ENCODE measurements around the gene SLC25A21.

Gene SLC25A21

DNA sequence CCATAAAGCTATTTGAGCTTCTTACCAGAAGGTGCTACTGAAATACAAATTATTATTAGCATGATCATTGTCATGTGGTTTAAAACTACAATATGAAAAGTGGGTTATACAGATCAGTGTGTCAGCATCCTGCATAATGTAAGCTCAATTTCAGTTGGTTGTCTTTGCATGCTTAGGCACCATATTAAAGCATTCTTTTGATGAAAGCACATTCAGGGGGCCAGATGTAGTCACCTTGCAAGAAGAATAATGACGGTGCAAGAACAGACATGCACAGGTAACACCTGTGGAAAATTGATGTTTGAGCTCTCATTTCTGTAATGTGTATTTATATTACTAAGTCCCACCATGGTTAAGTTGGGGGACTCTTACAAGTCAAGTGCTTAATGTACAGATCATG lies 386.9 kb downstream of the SLC25A21 start:
- H3K4me3 ChIP-seq (ENCODE audit: low read depth, low read length): no peak overlapping the region

DNA sequence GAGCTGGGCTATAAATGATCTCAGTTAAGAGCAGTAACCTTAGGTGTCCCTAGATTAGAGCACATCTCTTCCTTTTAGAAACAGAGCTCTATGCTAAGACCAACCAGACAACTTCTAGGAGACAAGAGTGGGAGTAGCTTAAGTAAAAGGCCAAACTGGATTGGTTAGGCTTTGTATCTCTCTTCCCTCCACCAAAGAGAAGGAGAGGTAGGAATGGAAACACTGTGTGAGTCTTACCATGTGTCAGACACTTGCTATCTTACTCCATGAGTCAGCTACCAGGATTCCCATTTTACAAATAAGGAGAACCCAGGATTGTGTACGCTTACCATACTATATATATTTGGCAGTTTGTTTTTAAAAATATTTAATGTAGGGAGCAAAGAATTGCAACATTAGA lies 387.9 kb downstream of the SLC25A21 start:
- no peak overlapping the region for H3K4me3 ChIP-seq (ENCODE audit: low read depth, low read length)

DNA sequence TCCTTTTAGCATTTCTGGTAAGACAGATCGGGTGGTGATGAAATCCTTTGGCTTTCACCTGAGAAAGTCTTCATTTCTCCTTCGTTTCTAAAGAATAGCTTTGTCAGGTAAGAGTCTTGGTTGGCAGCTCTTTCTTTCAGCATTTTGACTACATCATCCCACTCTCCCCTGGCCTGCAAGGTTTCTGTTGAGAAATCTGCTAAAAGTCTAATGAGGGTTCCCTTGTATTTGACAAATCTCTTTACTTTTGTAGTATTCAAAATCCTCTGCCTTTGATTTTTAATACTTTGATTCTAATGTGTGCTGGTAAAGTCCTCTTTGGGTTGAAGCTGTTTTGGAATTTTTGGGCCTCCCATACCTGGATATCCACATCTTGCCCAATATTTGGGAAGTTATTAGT lies 390.5 kb downstream of the SLC25A21 start:
- H3K4me3 ChIP-seq (ENCODE audit: low read depth, low read length): no peak overlapping the region

DNA sequence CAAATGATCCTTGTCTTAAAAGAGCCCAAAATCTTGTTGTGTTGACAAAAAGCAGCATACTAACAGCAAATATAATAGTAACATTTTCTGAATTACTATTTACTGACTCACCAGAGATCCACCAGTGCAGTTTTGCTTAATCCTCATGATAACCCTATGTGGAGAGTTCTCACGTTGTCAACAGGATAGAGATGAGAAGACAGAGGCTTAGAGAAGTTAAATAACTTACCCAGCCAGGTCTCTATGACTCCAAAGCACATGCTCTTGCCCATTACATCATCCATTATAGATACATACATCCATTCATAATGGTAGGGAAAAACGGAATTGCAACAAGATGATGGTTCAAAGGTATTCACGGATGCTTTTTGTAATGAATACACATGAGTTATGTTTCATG lies 398.8 kb downstream of the SLC25A21 start:
- no peak overlapping the region for H3K4me3 ChIP-seq (ENCODE audit: low read depth, low read length)

DNA sequence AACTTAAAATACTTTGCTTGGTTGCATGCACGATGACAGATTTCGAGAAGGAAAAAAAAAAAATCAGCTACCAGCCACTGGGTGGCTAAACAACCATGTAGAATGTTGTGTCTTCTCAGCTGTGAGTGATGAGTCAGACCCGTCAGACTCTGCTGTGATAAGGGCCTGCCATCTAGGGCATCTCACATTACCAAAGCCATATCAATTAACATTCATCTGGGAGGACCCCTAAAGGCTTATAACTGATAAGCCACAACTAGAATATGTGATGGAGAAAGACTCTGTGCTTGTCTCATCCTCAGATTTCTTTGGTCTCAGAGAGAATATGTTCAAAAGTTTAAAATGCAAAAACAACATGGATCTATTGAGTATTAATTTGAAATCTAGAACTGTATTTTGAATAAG lies 399.3 kb downstream of the SLC25A21 start:
- no peak overlapping the region for H3K4me3 ChIP-seq (ENCODE audit: low read depth, low read length)

DNA sequence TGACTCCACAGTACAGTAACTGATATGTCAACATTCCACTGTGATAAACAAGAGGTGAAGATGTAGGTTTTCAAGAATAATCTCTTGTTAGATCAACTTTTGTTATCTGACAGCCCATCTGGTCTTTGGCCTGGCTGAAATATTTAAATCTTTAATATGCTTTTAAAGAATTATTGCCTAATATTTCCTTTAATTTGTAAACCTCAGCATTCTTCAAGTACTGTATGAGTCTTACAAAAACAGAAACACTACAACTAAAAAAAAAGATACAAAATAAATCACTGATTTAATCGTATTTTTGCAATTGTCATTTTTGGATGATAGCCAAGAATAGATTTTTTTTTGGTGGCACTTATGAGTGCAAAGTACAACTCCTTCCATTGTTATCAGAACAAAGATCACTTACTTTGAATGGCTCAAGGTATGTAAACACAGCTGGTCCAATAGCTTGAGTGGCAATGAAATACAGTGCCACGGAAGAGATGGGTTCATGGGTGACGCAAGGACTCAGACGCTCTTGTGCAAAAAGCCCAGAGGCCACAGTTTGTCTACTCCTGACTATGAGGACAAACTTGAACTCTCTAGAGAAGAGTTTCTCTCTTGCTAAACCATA lies 401.3 kb downstream of the SLC25A21 start:
- H3K4me3 ChIP-seq (ENCODE audit: low read depth, low read length): no peak overlapping the region

DNA sequence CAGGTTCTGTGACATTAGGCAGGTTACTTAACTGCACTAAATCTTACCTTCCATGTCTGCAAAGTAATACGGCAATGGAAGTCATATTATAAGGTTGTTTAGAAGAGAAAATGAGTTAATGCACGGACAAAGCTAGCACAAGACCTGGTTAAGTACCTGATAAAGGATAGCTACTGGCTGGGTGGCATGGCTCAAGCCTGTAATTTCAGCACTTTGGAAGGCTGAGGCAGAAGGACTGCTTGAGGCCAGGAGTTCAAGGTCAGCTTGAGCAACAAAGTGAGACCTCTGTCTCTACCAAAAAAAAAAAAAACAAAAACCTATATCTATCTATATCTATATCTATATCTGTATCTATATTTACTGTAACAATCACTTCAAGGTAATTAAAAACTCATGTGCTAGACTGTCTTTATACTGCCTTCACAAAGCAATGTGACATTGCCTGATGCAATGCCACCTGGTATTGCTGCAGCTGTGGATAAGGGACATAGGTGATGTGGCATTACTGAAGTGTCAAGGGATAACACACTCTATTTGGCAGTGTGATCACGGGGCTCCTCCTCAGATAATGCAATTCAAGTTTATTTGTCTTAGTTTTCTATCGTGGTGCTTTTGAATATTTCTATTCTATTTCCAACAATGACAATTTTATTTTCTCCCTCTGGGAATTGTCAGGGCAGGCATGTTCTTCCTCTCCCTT lies 403.6 kb downstream of the SLC25A21 start:
- no peak overlapping the region for H3K4me3 ChIP-seq (ENCODE audit: low read depth, low read length)

DNA sequence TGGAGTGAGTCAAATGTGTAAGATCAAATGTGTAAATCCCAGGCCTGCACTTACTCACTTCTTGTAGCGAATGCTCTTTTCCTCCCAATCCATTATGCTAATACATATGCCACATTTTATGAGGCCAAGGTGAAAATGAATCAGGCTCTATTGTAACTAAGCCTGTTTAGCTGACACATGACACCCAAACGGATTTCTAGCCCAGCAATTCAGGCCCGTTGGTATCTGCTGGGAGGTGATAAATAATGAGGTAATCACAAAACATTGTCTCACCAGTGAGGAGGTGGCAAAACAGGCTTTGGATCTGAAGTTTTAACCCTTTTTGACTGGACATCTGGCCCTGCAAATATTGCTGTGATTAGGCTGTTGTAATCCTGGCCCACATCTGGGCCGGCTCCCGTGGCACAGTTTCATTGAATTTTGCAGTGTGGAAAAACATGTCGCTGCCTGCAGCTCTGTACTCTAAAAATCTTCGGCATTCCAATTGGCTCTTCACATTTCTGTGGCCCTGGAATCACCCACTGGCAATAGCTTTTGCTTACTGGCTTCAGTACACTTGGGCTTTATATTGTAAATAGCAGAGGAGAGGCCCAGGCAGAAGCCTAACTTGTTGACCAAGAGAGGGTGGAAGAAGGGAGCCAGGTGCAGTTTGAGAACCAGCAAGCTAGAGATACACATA lies 404.7 kb downstream of the SLC25A21 start:
- H3K4me3 ChIP-seq (ENCODE audit: low read depth, low read length): no peak overlapping the region

DNA sequence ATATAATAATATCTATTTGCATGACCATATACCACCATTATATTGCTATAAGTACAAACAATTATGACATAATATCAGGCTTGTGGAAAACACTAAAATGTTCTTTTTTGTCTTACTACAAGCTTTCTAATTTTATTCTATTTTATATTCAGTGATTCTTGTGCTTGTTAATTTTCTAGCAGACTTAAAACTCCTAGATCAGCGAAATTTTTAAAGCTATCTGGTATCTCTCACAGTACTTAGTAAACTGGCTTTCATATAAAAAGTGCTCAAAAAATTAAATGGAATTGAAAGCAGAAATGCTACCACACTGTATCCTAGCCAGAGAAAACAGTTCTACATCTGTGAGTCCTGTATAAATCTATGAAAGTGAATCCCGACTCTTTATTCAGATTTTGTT lies 405.4 kb downstream of the SLC25A21 start:
- no peak overlapping the region for H3K4me3 ChIP-seq (ENCODE audit: low read depth, low read length)

DNA sequence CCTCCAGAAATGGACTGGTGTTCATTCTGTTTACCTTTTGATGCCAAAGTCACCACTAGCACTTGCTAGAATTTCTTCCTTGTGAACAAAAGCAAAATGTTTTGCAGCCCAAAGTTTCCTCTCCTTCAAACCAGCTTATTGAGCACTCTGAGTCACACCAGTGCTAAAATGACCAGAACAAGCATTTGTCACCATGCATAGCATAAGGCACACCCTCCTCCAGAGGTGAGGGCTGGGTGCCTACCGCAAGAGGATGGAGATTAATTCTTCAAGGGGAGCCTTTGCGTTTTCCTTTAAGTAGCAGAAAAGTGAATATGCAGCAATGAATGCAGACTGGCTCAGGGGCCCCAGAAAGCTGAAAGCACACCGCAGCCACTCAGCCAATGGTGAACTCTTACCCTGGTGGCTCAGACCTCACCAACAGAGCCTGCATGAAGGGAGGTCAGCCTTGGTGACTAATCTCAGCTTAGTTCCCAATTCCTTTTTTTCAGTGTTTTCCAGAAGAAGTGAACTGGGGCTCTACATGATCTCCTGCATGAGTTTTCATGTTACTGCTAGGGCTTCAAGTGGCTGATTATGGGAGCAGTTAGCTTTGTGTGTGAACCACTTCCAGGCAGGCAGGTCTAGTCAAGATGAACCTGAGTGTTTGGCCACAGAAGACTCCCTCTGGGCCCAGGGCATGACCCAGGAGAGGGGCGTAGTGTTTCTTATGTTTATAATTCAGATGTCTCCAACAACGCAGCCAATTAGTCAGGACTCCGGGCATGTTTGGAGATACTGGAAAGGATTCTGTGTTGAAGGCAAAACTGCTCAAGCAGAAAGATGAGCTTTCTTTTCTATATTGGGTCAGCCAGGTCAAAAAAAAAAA lies 414.4 kb downstream of the SLC25A21 start:
- no peak overlapping the region for H3K4me3 ChIP-seq (ENCODE audit: low read depth, low read length)

DNA sequence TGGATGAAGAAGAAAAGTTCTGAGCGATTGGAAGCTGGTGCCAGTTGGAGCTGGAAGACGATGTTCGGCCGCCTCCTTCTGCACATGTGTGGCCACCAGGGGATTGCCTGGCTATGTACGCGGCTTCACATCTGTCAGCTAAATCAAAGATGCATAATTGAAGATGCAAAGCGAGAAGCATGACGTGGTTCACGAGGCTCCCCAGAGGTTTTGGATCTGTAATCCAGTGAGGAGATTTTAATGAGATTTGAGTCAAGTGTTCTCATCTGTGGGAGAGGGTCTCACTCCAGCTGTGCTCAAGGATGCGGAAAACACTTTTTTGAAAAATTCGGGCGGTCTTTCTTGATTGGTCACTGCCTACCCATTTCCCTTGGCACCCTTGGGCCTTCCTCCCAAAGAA lies 416.2 kb downstream of the SLC25A21 start:
- no peak overlapping the region for H3K4me3 ChIP-seq (ENCODE audit: low read depth, low read length)

DNA sequence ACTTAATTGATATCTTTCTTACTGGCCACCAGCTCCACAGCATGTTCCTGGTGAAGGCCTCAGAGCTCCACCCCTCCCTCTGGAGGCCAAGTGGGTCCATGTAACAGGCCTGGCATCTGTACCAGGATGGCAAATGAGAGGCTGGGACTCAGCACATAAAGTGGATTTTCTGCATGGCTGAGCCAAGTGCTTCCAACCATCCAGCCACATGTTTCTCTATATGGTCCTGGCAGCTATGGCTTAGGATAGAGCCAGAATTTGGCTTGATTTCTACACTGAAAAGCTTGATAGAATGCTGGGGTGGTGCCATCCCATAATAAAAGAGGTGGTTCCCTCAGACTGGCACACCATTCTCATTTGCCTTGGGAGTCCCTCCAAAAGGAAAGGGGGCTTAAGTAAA lies 416.6 kb downstream of the SLC25A21 start:
- no peak overlapping the region for H3K4me3 ChIP-seq (ENCODE audit: low read depth, low read length)

DNA sequence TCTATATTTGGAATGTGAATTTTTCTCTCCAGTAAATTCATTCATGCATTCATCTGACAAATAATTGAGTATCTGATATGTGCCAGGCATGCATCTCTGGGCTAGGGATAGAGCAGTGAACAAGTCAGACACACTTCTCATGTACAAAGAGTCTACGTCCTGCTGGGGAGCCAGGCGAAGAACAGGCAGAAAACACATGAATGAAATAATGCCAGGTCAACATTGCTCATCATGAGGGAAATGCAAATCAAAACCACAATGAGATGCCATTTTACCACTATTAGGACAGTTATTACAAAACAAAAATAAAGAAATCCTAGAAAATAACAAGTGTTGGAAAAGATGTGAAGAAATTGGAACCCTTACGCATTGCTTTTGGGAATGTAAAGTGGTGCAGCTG lies 420.5 kb downstream of the SLC25A21 start:
- H3K4me3 ChIP-seq (ENCODE audit: low read depth, low read length): no peak overlapping the region

DNA sequence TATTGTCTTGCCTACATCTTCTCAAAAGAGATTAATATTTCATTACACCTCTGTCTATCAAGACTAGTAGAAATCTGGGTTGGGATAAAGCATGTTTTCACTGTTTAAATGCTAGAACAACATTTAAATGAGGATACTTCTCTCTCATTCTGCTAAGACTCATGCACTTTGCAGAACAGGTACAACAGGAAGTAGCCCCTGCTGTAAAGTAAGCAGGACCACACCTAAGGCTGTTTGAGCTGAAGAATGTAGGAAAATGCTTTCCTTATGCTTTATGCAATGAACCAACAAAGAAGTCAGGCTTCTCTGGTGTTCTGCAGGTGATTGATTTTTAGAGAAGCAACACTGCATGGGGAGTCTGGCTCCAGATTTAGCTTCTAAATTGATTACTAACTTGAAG lies 421.3 kb downstream of the SLC25A21 start:
- H3K4me3 ChIP-seq (ENCODE audit: low read depth, low read length): no peak overlapping the region

DNA sequence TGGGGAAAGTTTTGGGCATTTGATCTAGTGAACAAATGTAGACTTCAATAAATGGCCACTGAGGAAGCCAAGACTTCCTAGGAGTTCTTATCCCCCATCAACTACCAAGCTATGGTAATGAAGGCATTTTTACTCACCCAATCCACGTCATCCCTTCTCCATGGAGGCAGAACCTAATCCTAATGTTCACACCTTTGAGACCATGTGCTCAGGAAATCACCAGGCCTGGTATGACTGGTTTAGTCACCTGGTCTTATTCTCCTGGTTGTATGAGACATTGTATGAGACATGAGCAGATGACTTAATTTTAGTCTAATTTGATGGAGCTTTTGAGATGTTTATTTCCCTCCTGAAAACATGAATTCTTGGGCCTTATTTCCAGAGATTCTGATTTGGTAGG lies 422.2 kb downstream of the SLC25A21 start:
- H3K4me3 ChIP-seq (ENCODE audit: low read depth, low read length): no peak overlapping the region

DNA sequence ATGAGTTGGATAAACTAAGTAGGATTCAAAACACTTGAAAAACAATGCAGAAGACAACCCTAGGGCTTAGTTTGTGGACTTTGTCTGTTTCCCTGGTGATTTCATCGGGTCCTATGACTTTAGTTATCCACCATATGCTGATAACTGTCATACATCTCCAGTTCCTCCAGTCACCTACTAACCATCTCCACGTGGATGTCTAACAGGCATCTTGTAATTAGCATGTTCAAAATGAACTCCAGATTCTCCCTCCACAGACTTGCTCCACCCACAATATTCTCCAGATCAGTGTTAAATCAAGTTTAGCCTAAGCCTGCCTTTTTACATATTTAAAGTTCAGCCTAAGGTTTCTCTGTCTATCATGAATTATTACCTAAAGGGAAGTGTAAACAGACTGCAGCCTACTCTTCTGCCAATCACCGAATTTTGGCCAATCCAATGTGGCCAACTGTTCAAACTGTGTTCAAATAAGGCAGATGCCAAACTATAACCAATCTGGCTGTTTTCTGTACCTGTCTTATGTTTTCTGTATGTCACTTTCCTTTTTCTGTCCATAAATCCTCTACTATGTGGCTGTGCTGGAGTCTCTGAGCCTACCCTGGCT lies 423.7 kb downstream of the SLC25A21 start:
- no peak overlapping the region for H3K4me3 ChIP-seq (ENCODE audit: low read depth, low read length)

DNA sequence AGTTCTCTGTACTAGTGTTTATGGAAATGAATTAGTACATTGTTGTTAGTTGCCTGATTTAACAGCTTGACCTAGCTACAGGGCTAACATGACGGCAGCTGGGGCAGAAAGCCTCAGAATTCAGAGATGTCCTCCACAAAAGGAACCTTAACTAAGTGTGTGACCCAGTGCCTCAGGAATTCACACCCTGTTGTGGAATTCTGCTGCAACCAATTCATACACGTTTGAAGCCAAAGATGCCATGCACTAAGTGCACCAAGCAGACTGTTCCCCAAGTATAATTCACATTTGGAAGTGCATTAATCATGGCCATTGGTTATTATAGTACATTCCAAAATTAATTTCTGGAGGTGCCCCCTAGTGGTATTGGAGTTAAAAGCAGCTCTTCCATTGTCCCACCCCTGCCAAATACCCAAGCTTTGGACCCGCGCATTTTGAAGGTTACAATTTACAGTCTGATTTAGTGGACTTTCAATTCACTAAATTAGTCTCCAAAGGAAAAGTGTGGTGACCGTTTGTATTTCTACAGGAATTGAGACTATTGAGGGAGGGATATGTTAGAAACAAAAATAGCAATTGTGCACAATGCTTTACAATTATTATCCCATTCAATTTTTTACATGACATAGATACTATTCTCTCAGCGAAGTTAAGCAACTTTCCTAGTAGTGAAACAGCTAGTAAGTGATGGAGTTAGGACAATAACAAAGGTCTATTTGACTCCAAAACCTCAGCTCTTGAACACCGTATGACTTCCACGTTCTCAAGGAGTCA lies 424.8 kb downstream of the SLC25A21 start:
- H3K4me3 ChIP-seq (ENCODE audit: low read depth, low read length): no peak overlapping the region

DNA sequence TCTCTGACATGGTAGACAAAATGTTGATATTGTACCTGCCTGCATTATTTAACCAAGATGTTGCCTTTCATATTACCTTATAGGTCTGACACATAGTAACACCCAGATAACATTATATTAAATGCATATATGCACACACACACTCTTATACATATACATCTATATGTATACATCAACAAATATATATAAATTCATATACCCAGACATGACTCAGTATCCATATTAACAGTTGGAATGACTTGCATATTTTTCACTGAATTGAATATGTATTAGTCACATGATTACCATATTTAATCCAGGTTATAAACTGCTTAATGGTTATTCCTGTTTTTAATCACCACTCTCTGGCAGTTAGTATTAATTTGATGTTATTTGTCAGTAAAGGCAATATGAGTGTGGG lies 425.5 kb downstream of the SLC25A21 start:
- no peak overlapping the region for H3K4me3 ChIP-seq (ENCODE audit: low read depth, low read length)

DNA sequence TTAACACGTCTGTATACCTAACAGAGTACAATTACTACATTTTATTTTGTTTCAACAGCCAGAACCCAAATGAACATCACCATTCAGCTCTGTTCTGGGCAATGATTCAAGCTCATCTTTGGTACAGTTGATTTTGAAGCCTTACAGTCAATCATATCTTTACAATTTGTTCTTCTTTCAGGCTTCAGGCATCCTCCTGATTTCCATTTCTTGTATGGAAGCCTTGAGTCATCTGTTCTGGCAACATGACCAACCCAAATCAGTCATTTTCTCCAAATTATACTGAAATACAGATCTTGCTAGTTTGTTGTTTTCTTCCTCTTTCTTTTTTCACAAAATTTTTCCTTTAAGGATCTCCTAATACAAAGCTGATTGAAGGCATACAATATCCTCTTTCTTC lies 430.5 kb downstream of the SLC25A21 start:
- no peak overlapping the region for H3K4me3 ChIP-seq (ENCODE audit: low read depth, low read length)

DNA sequence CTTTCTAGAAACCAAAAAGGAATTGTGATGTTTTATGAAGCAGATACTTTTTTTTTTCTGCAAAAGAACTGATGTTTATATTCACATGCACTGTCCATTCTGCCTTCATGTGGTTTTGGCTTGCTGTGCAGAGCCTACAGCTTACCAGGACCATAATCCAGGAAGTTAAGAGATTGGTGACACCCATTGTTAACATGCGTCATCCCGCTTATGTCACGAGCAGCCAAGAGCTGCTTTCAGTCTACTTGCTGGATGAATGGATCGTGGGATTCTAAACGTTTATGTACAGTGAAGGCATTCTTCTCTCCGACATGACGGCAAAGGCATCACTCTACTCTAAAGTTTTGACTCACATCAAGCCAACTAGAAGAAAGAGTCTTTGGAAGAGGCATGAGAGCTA lies 434.1 kb downstream of the SLC25A21 start:
- H3K4me3 ChIP-seq (ENCODE audit: low read depth, low read length): no peak overlapping the region

Data from iPS-11a (cell line).